Stimulated activated CD4-positive, alpha-beta T cell treated with anti-CD3 and anti-CD28 coated beads, Interleukin-4, amount 100 ng/mL, for 1 hour (primary cell): ENCODE results near the gene HSD17B11.
A peak's percentile ranks its signal among the peaks of the same experiment; 100 is the strongest.
"Not testable (repeated sequence)": the region's sequence is repeated elsewhere in the genome, so short reads cannot be mapped to it uniquely, and the experiment has no call there.

Experiments used
- DNase-seq: peaks from one replicate; pipeline ENCODE4 v3.0.0-alpha.2; 2020

The HSD17B11 gene, protein sequence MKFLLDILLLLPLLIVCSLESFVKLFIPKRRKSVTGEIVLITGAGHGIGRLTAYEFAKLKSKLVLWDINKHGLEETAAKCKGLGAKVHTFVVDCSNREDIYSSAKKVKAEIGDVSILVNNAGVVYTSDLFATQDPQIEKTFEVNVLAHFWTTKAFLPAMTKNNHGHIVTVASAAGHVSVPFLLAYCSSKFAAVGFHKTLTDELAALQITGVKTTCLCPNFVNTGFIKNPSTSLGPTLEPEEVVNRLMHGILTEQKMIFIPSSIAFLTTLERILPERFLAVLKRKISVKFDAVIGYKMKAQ

DNA sequence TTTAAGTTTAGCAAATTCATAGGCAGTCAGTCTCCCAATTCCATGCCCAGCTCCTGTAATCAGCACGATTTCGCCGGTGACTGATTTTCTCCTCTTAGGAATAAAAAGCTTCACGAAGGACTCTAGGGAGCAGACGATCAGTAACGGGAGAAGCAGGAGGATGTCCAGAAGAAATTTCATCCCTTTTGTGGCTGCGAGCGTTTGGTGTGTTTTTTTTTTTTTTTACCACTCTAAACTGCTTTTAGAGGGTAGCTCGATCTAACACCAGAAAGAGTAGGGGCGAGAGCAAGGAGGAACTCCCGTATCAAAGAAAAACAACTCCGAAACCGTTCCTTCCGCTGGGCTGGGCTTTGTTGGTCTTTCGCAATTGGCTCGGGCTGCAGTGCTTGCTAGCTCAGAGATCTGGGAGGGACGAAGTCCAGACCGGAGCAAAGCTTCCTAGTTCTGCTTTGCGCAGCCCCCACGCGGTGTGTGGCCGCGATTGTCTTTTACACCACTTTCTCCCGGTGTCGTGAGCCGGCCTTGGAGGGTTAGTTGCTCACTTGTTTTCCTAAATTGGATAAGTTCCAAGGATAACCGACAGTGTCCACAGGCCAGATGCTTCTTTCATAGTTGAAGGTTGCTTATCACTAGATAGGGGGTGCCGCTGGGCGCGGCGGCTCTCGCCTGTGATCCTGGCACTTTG lies at the start of gene HSD17B11:
Gene HSD17B11, minus strand, starts transcription at position 298 of the 685 bp plus-strand sequence. Its CDS starts 118 bp downstream, at position 180.
- DNase-seq, result peak; percentile 64

DNA sequence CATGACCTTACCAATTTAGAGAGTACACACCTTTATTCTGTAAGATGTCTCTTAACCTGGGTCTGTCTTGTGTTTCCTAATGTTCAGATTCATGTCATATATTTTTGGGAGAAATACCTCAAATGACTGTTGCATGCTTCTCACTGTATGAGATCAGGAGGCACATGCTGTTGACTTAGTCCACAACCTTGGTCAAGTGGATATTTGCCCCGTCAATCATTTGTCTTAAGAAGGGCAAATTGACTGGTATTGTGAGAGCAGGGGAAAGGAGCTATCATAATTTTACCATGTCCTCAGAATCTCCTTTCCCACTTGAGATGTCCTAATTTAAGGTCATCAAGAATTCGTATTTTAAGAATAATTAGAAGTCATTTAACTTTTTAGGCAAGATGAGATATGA lies 42.4 kb upstream of the HSD17B11 start:
- no peak for DNase-seq

DNA sequence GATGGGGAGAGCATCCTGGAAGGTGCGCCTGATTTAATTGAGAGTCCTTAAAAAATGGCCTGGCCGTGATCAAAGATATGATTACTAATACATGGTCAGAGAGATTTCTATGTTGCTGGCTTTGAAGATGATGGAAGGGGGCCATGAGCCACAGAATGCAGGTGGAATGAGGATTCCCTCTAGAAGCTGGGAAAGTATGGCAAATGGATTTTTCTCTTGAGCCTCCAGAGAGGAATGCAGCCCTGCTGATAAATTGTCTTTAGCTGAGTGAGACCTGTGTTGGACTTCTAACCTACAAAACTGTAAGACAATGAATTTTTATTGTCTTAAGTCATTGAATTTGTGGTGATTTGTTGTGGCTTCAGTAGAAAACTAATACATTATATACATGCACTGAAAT lies 39.0 kb upstream of the HSD17B11 start:
- no peak for DNase-seq

DNA sequence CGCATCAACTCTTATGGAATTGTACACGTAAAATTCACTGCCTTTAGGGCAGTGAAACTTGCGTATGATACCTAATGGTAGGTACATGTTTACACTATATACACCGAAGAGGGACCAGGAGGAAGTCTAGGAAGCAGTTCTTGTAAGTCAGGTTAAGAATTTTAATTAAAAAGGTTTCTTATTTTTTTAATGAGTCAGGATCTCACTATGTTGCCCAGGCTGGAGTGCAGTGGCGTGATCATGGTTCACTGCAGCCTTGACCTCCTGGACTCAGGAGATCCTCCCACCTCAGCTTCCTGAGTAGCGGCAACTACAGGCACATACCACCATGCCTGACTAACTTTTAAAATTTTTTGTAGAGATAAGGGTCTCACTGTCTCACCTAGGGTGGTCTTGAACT lies 38.0 kb upstream of the HSD17B11 start:
- no peak for DNase-seq

DNA sequence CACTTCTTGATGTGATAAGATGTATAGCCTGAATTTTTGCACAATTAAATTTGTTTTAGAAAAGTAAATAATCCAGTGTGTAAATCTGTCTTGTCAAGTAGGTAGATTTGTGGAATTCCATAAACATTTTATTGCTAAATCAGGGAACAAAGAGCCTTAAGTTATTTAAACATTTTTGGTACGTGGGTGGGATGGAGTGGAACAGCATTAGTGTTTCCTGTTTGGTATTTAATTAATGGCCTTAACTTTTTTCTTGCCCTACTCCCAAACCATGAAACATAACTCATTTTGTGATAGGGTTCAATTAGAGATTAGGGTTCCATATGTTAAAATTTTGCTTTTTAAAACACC lies 36.5 kb upstream of the HSD17B11 start:
- no peak for DNase-seq

DNA sequence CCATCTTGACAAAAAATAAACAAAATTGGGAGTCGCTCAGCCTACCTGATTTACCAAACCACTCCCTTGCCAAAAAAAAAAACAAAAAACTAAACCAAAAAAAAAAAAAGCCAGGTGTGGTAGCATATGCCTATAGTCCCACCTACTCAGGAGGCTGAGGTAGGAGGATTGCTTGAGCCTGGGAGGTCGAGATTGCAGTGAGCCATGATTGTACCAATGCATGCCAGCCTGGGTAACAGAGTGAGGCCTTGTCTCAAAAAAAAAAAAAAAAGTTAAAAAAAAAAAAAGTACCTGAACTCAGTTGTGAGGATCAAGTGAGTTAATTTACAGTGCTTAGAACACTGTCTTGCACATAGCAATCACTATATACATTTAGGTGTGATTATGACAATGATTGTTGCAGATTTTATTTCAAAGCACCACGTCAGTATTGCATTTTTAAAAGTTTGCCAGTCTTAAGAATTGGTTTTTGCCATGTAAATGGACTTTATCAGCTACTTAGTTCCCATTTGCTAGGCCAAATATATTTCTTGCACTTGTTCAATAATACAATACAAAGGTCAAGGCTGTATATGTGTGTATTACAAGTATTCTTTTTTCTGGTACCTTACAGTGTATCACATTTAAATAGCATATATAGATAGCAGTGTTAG lies 36.0 kb upstream of the HSD17B11 start:
- DNase-seq, result no peak

DNA sequence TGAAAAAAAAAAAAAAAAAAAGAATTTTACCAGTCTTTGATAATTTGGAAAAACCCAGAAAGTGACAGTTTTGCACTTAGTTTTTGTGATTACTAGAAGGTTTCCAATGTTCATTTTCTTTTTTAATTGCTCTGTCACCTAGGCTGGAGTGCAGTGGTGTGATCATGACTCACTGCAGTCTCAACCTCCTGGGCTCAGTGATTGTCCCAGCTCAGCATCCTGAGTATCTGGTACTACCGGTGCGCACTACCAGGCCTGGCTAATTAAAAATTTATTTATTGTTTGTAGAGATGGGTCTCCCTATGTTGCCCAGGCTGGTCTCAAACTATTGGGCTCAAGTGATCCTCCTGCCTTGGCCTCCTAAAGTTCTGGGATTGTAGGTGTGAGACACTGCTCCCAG lies 34.7 kb upstream of the HSD17B11 start:
- DNase-seq, result no peak

DNA sequence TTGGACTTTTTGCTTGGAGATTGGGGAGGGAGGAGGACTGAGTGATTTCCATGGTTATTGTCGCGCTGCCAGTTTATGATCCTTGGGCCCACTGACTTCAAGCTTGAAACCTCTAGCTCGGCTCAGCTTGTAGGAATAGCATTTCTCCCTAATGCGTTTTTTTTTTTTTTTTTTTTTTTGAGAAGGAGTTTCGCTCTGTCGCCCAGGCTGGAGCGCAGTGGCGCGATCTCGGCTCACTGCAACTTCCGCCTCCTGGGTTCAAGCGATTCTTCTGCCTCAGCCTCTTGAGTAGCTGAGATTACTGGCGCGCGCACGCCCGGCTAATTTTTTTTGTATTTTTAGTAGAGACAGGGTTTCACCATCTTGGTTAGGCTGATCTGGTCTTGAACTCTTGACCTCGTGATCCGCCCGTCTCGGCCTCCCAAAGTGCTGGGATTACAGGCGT lies 33.1 kb upstream of the HSD17B11 start:
- not testable (repeated sequence) for DNase-seq

DNA sequence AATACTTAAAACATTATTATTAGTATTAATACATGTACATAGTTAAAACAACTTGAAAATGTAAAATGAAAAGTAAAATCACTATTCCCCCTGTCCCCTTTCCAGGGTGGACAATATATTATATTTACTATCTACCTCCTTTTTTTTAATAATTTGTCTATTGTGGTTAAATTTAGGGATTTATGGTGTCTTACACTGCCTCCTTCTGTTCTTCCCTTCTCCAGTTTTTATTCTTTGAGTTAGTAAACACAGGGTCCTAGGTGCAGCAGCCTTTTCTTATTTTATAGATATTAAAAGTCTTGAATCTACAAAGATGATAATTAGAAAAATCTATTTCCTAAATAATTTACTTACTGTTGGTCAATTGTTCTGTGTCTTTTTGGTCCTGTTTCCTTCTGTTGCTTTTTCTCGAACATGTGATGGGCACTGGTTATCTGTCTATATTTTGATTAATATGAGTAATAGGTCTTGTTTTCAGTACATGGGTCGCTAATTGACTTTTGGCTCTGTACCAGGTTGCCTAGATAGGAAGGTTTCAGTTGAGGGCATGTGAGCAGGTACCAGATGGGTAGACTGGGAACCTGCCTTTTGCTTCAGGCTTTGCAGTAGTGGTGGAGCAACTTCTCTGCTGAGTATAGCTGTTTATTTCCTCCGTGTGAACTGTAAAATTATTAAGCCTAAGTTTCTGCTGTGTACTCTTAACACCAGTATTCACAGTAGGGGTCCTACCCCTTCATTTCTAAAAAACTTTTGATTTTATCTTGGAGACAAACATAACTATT lies 32.5 kb upstream of the HSD17B11 start:
- DNase-seq, result no peak

DNA sequence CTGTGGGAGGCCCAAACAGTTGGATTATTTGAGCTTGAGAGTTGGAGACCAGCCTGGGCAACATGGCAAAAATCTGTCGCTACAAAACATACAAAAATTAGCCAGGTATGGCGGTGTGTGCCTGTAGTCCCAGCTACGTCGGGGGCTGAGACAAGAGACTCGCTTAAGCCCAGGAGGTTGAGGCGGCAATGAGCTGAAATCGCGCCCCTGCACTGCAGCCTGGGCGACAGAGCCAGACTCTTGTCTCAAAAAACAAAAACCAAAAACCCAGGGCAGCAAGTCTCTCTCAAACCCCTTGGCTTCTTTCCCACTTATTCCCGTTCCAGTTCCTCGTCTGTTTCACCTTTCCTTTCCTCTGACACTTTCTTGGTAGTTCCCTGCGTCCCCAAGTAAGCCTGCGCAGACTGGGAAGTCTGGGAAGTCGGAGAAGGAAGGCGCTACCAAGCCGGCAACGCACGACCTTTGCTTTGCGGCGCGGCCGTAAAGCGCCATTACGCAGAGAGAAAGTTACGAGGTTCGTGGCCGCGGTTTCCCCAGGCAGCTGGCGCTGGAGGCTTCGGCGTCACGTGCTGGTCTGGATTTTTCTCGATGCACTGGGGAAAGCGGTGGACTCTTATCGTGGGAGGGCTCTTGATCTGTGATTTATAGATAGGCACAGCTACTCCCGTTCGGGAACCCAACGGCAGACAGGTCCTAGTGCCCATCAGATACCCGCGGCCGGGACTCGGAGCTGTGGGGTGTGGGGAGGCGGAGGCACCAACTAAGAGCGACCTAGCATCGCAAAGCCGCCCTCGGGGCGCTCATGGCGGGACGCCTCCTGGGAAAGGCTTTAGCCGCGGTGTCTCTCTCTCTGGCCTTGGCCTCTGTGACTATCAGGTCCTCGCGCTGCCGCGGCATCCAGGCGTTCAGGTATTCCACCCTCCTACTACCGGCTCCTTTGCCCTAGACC lies 31.4 kb upstream of the HSD17B11 start, which contains the start of gene NUDT9:
Gene NUDT9, plus strand, starts transcription at position 470 of the 949 bp plus-strand sequence. Its CDS starts 333 bp downstream, at position 803.
- DNase-seq, result peak; percentile 88

DNA sequence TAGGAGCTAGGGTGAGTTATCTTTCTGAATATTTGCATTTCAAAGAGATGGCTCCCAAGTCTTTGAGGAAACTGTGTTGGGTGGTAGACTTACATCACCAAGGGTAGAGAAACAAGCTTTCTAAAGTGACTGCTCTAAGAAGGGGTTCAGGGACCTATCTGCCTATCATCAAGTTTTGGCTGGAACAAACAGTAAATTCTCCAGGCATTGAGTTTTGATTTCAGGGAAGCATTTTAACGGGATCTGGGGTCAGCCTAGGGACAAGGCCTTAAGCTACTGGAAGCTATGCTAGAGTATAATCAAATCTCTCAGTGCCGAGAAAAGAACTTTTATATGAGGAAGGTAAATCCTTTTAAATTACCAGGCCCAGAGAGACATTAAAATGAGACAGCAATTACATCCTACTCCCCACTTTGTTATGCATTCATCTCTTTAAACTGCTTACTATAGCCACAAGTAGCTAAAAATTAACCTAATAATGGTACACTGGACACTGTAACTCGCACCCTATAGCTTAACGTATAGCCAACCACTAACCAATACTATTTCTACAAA lies 29.4 kb upstream of the HSD17B11 start:
- DNase-seq, result no peak

DNA sequence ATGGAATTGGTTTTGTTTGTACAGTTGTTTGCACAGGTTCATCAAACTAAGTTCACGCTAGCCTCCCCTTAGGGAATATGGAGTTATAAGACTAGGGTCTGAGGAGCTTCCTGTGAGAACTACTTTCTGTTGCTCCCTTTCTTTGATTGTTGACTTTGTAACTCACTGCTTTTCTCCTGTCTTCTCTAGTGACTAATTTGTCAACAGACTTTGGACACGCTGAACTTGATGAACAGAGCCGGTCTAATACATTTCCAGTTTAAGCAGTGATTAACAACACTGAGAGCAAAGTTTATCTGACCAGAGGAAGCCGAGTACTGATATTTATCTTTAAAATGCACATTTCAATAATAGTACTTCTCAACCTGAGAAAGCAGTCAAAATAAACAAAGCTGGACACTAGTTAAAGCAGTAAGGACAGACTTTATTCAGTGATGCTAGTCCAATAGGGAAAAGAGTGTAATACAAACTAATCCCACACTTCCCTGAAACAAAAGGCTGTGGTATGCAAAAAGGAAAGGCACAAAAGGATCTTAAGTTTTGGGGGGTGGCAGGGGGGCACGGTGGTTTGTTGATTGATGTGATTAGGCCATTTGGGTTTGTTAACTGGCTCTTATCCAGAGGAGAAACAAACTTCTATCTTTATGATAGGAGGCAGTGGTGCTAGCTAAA lies 28.7 kb upstream of the HSD17B11 start:
- no peak for DNase-seq

DNA sequence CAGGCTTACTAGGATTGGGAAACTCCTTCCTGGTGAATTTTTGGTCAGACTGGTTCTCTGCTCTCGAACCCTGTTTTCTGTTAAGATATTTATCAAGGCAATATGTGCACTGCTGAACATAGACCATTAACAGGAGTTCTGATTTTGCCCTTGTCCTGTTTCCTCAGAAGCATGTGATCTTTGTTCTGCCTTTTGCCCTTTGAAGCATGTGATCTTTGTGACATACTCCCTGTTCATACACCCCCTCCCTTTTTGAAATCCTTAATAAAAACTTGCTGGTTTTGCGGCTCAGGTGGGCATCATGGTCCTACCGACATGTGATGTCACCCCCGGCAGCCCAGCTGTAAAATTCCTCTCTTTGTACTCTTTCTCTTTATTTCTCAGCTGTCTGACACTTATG lies 27.4 kb upstream of the HSD17B11 start:
- DNase-seq, result not testable (repeated sequence)

DNA sequence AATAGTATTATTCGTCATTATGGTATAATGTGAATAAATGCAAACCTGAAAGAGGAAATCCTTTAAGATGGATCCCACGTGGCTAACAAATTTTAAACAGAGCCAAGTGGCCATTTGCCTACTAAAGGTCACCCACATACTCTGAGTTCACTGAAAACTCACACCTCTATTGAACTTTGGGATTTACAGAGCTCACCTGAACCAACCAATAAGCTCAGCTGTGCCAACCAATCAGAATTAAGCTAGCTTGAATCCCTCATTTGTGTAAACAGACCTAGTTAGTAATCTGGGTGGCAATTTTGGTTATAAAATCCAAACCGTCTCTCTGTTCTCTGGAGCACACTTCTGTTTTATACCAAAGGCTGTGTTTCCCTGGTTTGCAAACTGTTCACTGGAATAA lies 26.0 kb upstream of the HSD17B11 start:
- no peak for DNase-seq

DNA sequence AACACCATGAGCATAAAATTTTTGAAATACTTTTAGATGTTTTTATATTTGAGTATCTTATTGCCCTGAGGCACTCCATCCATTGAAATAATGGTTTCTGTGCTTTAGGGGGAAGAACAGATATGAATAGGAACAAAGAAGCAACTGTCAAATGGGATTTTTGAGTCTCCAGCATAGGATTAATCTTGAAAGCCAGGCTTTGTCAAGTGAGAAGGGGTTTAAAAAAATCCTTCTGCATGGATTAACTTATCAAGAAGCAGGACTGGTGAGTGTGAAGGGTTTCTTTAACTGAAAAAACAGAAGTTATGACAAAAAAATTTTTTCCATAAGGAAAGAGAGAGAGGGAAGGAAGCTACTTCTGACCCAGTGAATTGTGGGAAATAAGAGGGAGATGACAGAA lies 23.8 kb upstream of the HSD17B11 start:
- no peak for DNase-seq

DNA sequence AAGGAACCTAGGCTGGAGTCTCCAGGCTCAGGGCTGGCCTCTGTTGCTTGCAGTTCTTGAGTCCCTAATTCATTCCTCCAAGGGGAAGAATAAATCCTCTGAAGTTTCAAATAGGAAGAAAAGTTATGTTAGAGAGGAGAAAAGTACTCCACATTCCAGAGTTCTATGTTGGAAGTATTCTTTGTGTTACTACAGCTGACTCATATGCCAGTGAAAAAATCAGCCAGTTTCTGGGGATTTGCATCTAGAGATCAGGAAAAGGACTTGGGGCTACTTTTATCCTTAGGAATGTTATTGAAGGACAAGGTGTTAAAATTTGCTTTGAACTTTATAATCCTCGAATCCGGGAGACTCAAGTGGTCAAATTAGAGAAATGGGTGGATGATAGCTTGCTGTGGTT lies 19.7 kb upstream of the HSD17B11 start:
- no peak for DNase-seq

DNA sequence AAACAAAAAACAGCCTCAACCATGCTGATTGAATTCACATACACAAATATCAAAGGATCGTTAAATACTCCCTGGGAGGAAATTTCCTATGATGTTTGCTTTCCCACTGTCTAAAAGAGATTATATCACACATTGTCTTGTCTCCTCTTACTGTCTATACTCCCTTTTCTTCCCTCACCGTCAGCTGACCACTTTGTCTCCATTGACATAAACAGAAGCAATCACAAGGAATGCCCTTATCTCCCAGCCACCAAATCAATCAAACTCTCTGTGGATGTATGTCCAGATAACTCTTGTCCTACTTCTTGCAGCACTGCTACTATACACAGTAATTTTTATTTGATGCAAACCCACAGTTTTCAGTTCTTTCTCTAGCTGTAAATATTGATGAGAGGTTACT lies 19.2 kb upstream of the HSD17B11 start:
- DNase-seq, result no peak

DNA sequence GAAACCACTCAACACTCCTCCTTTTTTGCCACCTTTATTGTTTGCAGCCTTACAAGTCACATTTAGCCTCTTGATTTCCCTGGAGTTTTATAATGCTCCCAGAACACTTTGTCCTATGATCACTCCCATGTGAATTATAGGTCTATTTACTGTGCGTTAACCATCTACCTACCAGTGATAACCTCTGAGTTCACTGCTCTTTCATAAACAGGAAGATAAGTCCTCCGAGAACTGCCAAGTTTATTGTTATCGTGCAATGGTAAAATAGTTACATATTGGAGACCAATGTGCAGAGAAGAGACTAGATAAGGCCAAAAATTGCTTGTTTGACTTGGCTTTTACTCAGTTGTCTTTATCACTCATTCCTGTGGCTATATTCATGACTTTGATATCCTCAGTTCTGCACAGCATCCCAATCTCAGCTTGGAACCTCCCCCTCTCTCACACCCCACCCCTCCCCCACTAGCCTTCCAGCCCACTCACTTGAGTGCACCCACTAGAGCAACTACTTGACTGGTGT lies 18.5 kb upstream of the HSD17B11 start:
- DNase-seq, result no peak

DNA sequence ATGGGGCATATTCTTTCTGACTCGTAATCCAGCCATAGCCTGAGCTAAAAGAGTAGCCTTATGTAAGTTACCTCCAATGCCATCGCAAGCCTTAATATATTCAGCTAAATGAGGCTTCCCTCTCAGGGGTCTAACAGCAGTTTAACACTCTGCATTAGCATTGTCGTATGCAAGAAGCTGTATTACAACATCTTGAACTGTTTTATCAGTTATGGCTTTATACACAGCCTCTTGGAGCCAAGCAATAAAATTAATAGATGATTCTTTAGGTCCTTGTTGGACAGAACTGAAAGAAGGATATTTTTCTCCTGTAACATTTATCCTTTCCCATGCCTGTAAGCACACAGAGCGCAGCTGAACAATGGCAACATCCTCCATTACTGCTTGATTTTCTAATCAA lies 15.9 kb upstream of the HSD17B11 start:
- not testable (repeated sequence) for DNase-seq

DNA sequence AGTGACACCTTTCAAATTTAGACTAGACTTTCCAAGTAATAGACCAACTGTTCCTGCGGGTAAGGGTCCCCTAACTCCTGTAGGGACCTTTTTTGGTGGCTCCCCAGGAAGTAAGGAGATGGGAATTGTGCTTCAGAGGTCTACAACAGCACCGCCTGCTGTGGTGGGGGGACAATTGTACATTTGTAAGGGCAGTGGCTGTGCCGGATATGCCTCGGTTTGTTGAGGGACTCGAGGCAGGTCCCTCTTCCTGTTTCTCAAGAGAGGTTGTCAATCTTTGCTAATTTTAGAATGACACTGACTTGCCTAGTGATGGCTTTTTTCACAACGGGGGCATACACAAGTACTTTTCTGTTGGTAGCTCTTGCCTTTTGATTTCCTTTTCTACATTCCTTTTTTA lies 15.5 kb upstream of the HSD17B11 start:
- no peak for DNase-seq
